ENCODE results near the gene LMNTD1. TPM values are rescaled to one million over a fixed set of nuclear protein-coding genes. Genes with fewer than 3 reads are reported as not detected.

The LMNTD1 gene
- polyA plus RNA-seq, 1 of the 3 experiments (the other 2 are of a cell fraction) = 0.20 TPM

DNA sequence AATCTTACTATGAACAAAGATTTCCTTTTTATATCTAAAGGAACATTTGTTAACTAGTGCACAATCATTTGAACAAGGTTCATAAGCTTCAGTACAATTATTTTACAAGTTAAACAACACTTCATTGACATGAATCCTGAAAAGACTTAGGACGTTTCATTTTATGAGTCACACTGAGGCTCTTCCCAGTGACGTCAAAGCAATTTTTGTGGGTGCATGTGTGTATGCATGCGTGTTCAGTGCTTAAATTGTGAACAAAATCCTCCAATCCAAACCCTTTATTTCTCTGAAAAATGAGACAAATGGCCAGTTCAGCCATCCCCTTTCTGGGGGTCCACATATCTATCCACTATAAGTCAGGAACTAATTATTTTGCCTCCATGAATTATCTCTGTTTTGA, 2.9 kb downstream of the LMNTD1 start:
- TF ChIP-seq TAF1 (IDR thresholded peaks at IDR 0.05; ENCODE audit: borderline replicate concordance, low read depth, low read length) = no peak
- TF ChIP-seq JUND (IDR thresholded peaks at IDR 0.05) = no peak
- TF ChIP-seq SMC3 (IDR thresholded peaks at IDR 0.05; ENCODE audit: low read depth, low read length) = no peak
- TF ChIP-seq EZH2phosphoT487 (IDR thresholded peaks at IDR 0.05; ENCODE audit: borderline replicate concordance, low read depth) = no peak
- no peak for TF ChIP-seq NRF1 (IDR thresholded peaks at IDR 0.05; ENCODE audit: low read depth, low read length)
- no peak for TF ChIP-seq RFX5 (IDR thresholded peaks at IDR 0.05; ENCODE audit: low read length)
- no peak for TF ChIP-seq SIN3A (IDR thresholded peaks at IDR 0.05; ENCODE audit: borderline replicate concordance, low read depth, low read length)
- TF ChIP-seq TCF12 (IDR thresholded peaks at IDR 0.05) = no peak
- TF ChIP-seq GATA2 (CRISPR knock-in tag; IDR thresholded peaks at IDR 0.05) = no peak
- no peak for TF ChIP-seq FOSL2 (IDR thresholded peaks at IDR 0.05; ENCODE audit: borderline replicate concordance, low read depth)
- no peak for TF ChIP-seq NFIC (IDR thresholded peaks at IDR 0.05; ENCODE audit: borderline replicate concordance)
- DNase-seq = no peak
- no peaks in the 10 kb centered on the region for H3K9me3 ChIP-seq
- H3K36me3 ChIP-seq (replicated peaks in 1 of 2; ENCODE audit: control insufficient read depth in 1 of 2, insufficient read depth in 2 of 2, low read length in 1 of 2) = no peaks in the 10 kb centered on the region
- no peaks in the 10 kb centered on the region for H3K79me2 ChIP-seq (ENCODE audit: insufficient read depth)
- H3F3A ChIP-seq (replicated peaks; ENCODE audit: insufficient read depth) = peaks cover 24% of the 10 kb centered on the region
- H3K27me3 ChIP-seq (ENCODE audit: insufficient read depth) = no peaks in the 10 kb centered on the region
- POLR2A ChIA-PET = no interaction called here
- no peak overlapping the region for H2AFZ ChIP-seq (ENCODE audit: low read depth)
- H3K9ac ChIP-seq = no peak overlapping the region
- H3K4me2 ChIP-seq = no peak overlapping the region
- no peaks in the 10 kb centered on the region for H3K9me2 ChIP-seq
- no peaks in the 10 kb centered on the region for H3K4me1 ChIP-seq (ENCODE audit: control insufficient read depth in 1 of 2, insufficient read depth in 2 of 2, low read depth in 1 of 2, low read length in 1 of 2)
- no peak overlapping the region for H3K4me3 ChIP-seq (ENCODE audit: low read depth in 2 of 2, low read length in 1 of 2)
- 81% methylated on average over 3 of the region's 3 CpGs for WGBS (ENCODE audit: low lambda C conversion rate)
- H4K20me1 ChIP-seq (ENCODE audit: insufficient read depth) = no peaks in the 10 kb centered on the region
- no peak overlapping the region for H3K27ac ChIP-seq (ENCODE audit: low read depth in 2 of 2, low read length in 1 of 2)
- CTCF ChIA-PET = interaction anchor here (0.9 kb wide), 1 partner anchor 28 kb away, joined by 3 read pairs; no protein-coding TSS in a partner anchor

- H3K4me3 ChIP-seq (ENCODE audit: low read depth in 2 of 2, low read length in 1 of 2) = no peak overlapping the region
- DNase-seq = no peak
- CTCF ChIA-PET = no interaction called here
Observed at GRCh38 chr12:25549120-25549519, 4.0 kb downstream of the LMNTD1 start.

More at GRCh38 chr12:25549120-25549519, 4.0 kb downstream of the LMNTD1 start:
- Histone ChIP-seq H3K27ac (ENCODE audit: low read depth in 2 of 2, low read length in 1 of 2) (no peak overlapping the region), H3K9me2 (no peaks in the 10 kb centered on the region), H3K9me3 (0 out of 2 replicates have a peak, but pooled peaks cover 8% of the 10 kb centered on the region), H3K4me2 (no peak overlapping the region), H3K9ac (no peak overlapping the region), H3K79me2 (ENCODE audit: insufficient read depth) (no peaks in the 10 kb centered on the region), H2AFZ (ENCODE audit: low read depth) (no peak overlapping the region), H3K4me1 (ENCODE audit: control insufficient read depth in 1 of 2, insufficient read depth in 2 of 2, low read depth in 1 of 2, low read length in 1 of 2) (no peaks in the 10 kb centered on the region), H4K20me1 (ENCODE audit: insufficient read depth) (no peaks in the 10 kb centered on the region), H3K36me3 (replicated peaks in 1 of 2; ENCODE audit: control insufficient read depth in 1 of 2, insufficient read depth in 2 of 2, low read length in 1 of 2) (no peaks in the 10 kb centered on the region), H3K27me3 (ENCODE audit: insufficient read depth) (no peaks in the 10 kb centered on the region), H3F3A (replicated peaks; ENCODE audit: insufficient read depth) (peaks cover 24% of the 10 kb centered on the region)
- TF ChIP-seq GATA2 (CRISPR knock-in tag; IDR thresholded peaks at IDR 0.05) (no peak), MEF2A (IDR thresholded peaks at IDR 0.05; ENCODE audit: borderline replicate concordance, low read depth) (no peak), SMC3 (IDR thresholded peaks at IDR 0.05; ENCODE audit: low read depth, low read length) (no peak), ZBTB33 (IDR thresholded peaks at IDR 0.05; ENCODE audit: borderline replicate concordance, low read depth) (no peak), RXRA (IDR thresholded peaks at IDR 0.05; ENCODE audit: borderline replicate concordance, low read depth) (no peak), SIN3A (IDR thresholded peaks at IDR 0.05; ENCODE audit: borderline replicate concordance, low read depth, low read length) (no peak), CHD2 (IDR thresholded peaks at IDR 0.05; ENCODE audit: low read length, partially characterized antibody) (no peak), TEAD4 (IDR thresholded peaks at IDR 0.05; ENCODE audit: borderline replicate concordance, insufficient read depth) (no peak), TAF1 (IDR thresholded peaks at IDR 0.05; ENCODE audit: borderline replicate concordance, low read depth, low read length) (no peak), POLR2AphosphoS5 (IDR thresholded peaks at IDR 0.05; ENCODE audit: low read depth, low read length) (no peak), EZH2phosphoT487 (IDR thresholded peaks at IDR 0.05; ENCODE audit: borderline replicate concordance, low read depth) (no peak)
- TF ChIP-seq, protein P1, sequence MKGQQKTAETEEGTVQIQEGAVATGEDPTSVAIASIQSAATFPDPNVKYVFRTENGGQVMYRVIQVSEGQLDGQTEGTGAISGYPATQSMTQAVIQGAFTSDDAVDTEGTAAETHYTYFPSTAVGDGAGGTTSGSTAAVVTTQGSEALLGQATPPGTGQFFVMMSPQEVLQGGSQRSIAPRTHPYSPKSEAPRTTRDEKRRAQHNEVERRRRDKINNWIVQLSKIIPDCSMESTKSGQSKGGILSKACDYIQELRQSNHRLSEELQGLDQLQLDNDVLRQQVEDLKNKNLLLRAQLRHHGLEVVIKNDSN (IDR thresholded peaks at IDR 0.05; ENCODE audit: borderline replicate concordance, low read depth) = no peak
- POLR2A ChIA-PET = no interaction called here
